AG04449 (cell line): ENCODE data around the gene ARHGEF26.

ENCODE experiments used
- CTCF ChIA-PET: fragments of 350-600 bp; formaldehyde crosslinking; extraction: SDS; loops from one replicate; lab custom pipeline; 2021; ENCODE audit warnings: antibody characterized with exemption; lab: Yijun Ruan, JAX
- POLR2A ChIA-PET: fragments of 400-600, 350-600 bp; formaldehyde crosslinking; extraction: SDS; loops from one replicate; lab custom pipeline; 2020; ENCODE audit warnings: antibody characterized with exemption, inconsistent platforms; lab: Yijun Ruan, JAX
- DNase-seq: peaks from one replicate; pipeline ENCODE4 v3.0.0-alpha.2; 2010; ENCODE audit warnings: low read depth, low spot score
- H3K4me3 ChIP-seq: 2 replicates; pipeline ENCODE4 v1.5.1; 2011; ENCODE audit warnings: low read depth, mild to moderate bottlenecking, control low read depth, low read length
- CTCF ChIP-seq: IDR thresholded peaks from one replicate; pipeline ENCODE4 v1.5.1; 2011; ENCODE audit warnings: mild to moderate bottlenecking, moderate library complexity, low read length, control low read depth, inconsistent platforms; ENCODE audit not compliant: insufficient read depth; ENCODE audit errors: missing control alignments

The ARHGEF26 gene

GRCh38 chr3:154161806-154162205 is 40.6 kb downstream of the ARHGEF26 start:
- CTCF ChIA-PET = no interaction called here
- POLR2A ChIA-PET = no interaction called here
- no peak for TF ChIP-seq CTCF
- DNase-seq = no peak
- no peak overlapping the region for H3K4me3 ChIP-seq

GRCh38 chr3:154164387-154164786 is 43.2 kb downstream of the ARHGEF26 start:
- no peak overlapping the region for H3K4me3 ChIP-seq
- ChIA-PET POLR2A (no interaction called here), CTCF (no interaction called here)
- TF ChIP-seq CTCF = no peak
- no peak for DNase-seq

GRCh38 chr3:154168998-154169795 is 48.0 kb downstream of the ARHGEF26 start:
- ChIA-PET CTCF (interaction anchor here (0.8 kb wide), 1 partner anchor 9 kb away, joined by 3 read pairs; no protein-coding TSS in a partner anchor), POLR2A (no interaction called here)
- no peak overlapping the region for H3K4me3 ChIP-seq
- DNase-seq = no peak
- no peak for TF ChIP-seq CTCF

GRCh38 chr3:154169796-154170110 is 48.6 kb downstream of the ARHGEF26 start:
- TF ChIP-seq CTCF = no peak
- ChIA-PET CTCF (no interaction called here), POLR2A (no interaction called here)
- no peak for DNase-seq
- no peak overlapping the region for H3K4me3 ChIP-seq

GRCh38 chr3:154170300-154170699 is 49.1 kb downstream of the ARHGEF26 start:
- H3K4me3 ChIP-seq = no peak overlapping the region
- ChIA-PET CTCF (no interaction called here), POLR2A (no interaction called here)
- no peak for TF ChIP-seq CTCF
- no peak for DNase-seq

GRCh38 chr3:154175041-154175440 is 53.9 kb downstream of the ARHGEF26 start:
- CTCF ChIA-PET = no interaction called here
- POLR2A ChIA-PET = no interaction called here
- no peak for TF ChIP-seq CTCF
- H3K4me3 ChIP-seq = no peak overlapping the region
- DNase-seq = no peak
